Measurements from ENCODE around the gene PKNOX2.

PKNOX2 gene

DNA sequence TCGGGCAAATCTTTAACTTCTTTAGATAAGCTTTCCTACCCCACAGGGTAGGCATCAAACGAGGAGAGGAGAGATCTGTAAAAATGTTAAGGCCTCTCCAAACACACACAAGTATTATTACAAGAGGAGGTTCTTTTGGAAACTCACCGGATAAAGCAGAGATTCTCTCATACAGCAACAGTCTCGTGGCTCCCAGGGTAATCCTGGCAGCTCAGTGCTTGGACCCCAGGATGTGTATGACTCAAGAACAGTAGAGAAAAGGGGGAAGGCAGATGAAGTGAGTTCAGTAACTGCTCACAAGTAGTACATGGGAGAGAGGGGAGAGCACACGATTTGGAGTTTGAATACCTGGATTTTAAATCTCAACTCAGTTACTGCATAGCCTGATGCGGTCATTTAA is 210.6 kb downstream of the PKNOX2 start:
- TF ChIP-seq, protein P1, sequence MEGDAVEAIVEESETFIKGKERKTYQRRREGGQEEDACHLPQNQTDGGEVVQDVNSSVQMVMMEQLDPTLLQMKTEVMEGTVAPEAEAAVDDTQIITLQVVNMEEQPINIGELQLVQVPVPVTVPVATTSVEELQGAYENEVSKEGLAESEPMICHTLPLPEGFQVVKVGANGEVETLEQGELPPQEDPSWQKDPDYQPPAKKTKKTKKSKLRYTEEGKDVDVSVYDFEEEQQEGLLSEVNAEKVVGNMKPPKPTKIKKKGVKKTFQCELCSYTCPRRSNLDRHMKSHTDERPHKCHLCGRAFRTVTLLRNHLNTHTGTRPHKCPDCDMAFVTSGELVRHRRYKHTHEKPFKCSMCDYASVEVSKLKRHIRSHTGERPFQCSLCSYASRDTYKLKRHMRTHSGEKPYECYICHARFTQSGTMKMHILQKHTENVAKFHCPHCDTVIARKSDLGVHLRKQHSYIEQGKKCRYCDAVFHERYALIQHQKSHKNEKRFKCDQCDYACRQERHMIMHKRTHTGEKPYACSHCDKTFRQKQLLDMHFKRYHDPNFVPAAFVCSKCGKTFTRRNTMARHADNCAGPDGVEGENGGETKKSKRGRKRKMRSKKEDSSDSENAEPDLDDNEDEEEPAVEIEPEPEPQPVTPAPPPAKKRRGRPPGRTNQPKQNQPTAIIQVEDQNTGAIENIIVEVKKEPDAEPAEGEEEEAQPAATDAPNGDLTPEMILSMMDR (IDR thresholded peaks at IDR 0.05; ENCODE audit: borderline replicate concordance, insufficient read depth, low read depth, low read length), result no peak
- H3K4me3 ChIP-seq (ENCODE audit: low read depth, low read length), result no peak overlapping the region

DNA sequence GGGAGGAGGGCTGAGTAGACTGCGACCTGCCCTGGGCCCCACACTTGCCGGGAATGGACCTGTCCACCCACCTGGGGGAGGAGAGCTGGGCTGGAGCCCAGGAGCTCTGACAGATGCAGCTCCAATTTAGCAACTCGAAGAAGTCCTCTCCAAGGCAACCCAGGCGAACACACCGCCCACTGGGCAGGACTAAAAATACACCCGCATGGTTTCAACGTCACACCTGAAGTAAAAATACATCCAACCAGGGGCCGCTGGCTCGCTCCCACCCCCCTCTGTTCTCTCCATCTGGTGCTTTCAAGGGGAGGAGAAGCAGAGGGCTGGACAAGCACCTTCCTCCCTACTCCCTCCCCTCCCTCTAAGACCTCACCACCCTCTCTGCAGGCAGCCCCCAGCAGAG is 211.6 kb downstream of the PKNOX2 start:
- TF ChIP-seq, protein P1 (IDR thresholded peaks at IDR 0.05; ENCODE audit: borderline replicate concordance, insufficient read depth, low read depth, low read length), result no peak
- H3K4me3 ChIP-seq (ENCODE audit: low read depth, low read length), result no peak overlapping the region

DNA sequence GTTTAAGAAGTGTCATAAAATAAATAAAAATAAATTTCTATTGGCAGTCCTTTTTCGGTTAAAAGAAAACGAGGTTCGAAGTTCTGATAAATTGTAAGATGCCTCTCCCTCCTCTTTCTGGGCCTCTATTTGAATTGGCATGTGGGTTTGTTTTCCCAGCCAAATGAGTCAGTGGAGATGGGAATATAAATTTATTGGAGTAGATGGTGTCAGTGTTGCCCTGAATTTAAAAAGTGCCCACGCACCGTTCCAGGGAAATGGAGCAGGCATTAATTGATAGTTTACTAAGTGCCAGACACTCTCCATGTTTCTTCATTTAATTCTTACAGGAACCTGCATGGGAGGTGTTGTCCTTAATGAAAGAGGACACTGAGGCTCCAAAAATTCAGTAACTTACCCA is 212.3 kb downstream of the PKNOX2 start:
- H3K4me3 ChIP-seq (ENCODE audit: low read depth, low read length), result no peak overlapping the region
- TF ChIP-seq, protein P1 (IDR thresholded peaks at IDR 0.05; ENCODE audit: borderline replicate concordance, insufficient read depth, low read depth, low read length), result no peak

DNA sequence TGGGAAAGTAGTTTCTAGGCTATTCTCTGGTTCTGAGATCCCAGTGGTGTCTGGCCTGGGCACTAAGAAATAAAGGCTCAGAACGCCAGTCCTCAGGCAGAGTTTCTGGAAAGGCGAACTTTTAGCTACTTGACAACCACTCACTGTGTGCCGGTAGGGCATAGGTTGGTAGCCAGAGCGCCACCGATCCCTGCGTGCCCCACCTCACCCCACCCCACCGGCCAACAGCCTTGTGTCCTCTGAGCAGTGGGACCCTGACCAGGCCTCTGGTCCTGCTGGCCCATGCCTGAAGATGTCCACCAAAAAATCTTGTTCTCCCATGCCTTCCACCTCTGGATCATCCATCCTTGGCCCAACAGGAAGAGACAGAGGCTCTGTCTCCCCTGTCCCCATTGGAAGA is 213.5 kb downstream of the PKNOX2 start:
- TF ChIP-seq, protein P1 (IDR thresholded peaks at IDR 0.05; ENCODE audit: borderline replicate concordance, insufficient read depth, low read depth, low read length), result no peak
- no peak overlapping the region for H3K4me3 ChIP-seq (ENCODE audit: low read depth, low read length)

DNA sequence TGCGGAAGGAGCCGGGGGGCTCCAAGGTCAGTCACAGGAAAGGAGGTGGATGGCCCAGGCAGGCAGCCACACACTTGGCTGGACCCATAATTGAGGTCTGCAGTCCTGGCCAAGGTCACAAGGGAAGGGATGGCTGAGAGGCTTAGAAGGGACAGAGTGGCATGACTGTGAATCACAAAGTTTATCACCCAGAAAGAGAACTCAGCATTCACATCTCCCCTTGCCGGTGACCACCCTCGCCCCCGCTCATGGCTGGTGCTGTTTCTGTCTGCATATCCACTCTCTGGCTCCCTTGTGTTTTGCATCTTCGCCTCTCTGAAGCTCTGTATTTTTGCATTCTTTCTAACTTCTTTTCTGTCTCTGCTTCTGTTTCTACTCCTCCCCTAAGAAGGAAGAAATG is 214.0 kb downstream of the PKNOX2 start:
- TF ChIP-seq, protein P1 (IDR thresholded peaks at IDR 0.05; ENCODE audit: borderline replicate concordance, insufficient read depth, low read depth, low read length), result no peak
- no peak overlapping the region for H3K4me3 ChIP-seq (ENCODE audit: low read depth, low read length)

DNA sequence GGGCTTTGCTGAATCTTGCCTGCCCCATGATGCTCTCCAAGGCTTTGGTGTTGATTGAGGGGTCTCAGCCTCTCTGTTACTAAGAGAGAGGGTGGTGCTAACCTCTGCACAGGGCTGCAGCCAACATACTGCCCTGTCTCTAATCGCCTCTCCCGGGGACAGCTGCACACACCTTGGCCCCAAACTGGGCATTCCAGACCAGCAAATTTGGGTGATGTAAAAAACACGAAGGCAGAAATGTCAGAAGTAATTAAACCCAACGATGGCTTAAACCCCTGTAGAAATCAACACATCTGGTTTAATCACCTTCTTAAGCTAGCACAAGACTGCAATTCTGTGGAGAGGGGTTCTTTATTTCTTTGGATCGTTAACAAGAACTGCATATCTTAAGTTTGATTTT is 215.0 kb downstream of the PKNOX2 start:
- H3K4me3 ChIP-seq (ENCODE audit: low read depth, low read length), result no peak overlapping the region
- TF ChIP-seq, protein P1 (IDR thresholded peaks at IDR 0.05; ENCODE audit: borderline replicate concordance, insufficient read depth, low read depth, low read length), result no peak

DNA sequence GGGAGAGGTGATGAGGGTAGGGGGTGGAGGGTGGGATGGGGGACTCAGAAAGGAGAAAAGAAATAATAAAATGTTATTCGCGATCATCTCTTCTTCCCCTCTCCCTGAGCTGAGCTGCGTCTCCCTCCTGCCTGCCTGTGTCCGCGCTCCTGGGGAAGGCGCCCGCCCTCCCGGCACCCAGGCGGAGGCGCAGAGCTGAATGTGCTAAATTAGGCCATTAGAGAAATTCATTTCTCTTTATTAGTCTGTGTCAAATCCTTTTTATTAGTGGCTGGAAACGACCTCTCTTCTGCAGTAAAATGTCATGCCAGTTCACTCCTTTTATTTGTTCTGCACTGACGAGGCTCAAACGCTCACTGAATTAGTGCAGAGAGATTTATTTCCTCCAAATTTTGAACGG is 215.4 kb downstream of the PKNOX2 start:
- TF ChIP-seq, protein P1 (IDR thresholded peaks at IDR 0.05; ENCODE audit: borderline replicate concordance, insufficient read depth, low read depth, low read length), result no peak
- H3K4me3 ChIP-seq (ENCODE audit: low read depth, low read length), result no peak overlapping the region

All from GM12875 (cell line).